G401.6 (cell line): ENCODE measurements around the gene P2RY2.
"Not testable (repeated sequence)": the region's sequence is repeated elsewhere in the genome, so short reads cannot be mapped to it uniquely, and the experiment has no call there.

Source experiments
- FAIRE-seq: peaks from 2 replicates; lab custom pipeline; 2012; peaks lifted over from hg19 to GRCh38; lab: Jason Lieb, UNC

Gene P2RY2

GRCh38 chr11:73228268-73229134 is 10.4 kb downstream of the P2RY2 start:
- FAIRE-seq, result no peak

- no peak for FAIRE-seq
Measured at GRCh38 chr11:73229321-73229895, 11.3 kb downstream of the P2RY2 start.

DNA sequence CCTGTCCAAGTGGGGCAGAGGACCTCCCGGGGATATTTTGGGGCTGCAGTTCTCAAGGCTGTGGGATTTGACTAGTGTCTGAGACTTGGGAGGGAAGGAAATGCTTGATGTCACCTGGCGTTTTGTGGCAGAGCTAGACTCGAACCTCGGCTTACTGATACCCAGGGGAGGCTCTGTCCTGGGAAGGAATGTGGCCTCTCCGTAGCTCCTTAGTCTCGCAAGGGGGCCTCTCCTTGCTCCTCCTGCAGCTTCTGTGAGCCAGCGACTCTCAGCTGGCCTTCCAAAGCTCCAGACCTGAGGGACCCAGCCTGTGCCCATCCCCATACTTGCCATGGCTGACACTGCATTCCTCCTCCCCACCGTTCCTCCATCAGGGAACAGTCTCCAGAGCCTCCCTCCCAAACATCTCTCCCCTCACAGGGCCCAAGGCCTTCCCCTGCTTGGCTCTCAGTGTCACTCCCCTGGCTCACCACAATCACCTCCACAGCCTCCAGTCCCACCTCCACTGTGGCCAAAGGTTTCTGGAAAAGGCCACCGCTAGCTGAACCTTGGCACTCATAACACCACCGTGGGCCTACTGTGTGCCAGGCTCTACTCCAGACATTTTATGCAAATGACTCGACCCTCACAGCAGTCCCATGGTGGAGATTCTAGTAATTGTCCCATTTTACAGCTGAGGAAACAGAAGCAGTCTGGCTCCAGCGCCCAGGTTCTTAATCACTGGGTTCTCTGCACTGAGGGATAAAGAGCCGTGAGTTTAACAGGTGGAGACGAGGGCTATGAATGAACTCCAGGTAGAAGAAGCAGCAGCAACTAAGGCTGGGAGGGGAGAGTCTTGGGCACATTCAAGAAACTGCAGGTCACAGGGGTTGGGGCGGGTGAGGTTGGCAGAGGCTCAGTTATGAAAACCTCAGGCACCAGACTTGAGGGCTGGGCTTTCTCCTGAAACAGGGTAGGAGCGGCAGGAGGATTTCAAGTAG is 12.1 kb downstream of the P2RY2 start:
- no peak for FAIRE-seq

GRCh38 chr11:73230931-73231330 is 12.8 kb downstream of the P2RY2 start:
- FAIRE-seq, result no peak

- FAIRE-seq, result not testable (repeated sequence)
Measured at GRCh38 chr11:73232487-73232886, 14.4 kb downstream of the P2RY2 start.

DNA sequence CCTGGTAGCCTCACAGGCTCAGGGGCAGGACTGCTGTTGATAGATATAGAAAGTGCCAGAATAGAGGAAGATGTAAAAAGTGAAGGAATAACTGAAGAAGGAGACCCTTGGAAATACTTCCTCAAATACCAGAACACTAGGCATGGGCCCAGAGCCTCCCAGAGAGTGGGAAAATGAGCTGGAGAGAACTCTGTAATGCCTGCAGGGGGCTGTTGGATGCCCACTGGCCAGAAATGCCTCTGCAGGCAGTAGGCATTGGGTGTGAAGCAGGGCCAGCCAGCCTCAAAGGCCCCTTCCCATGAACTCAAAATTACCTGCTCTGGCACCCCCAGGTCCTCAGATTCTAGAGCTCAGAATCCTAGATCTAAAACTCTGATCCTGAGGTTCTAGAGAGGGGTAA is 15.1 kb downstream of the P2RY2 start:
- FAIRE-seq, result no peak

GRCh38 chr11:73233692-73234470 is 15.8 kb downstream of the P2RY2 start:
- FAIRE-seq, result no peak

DNA sequence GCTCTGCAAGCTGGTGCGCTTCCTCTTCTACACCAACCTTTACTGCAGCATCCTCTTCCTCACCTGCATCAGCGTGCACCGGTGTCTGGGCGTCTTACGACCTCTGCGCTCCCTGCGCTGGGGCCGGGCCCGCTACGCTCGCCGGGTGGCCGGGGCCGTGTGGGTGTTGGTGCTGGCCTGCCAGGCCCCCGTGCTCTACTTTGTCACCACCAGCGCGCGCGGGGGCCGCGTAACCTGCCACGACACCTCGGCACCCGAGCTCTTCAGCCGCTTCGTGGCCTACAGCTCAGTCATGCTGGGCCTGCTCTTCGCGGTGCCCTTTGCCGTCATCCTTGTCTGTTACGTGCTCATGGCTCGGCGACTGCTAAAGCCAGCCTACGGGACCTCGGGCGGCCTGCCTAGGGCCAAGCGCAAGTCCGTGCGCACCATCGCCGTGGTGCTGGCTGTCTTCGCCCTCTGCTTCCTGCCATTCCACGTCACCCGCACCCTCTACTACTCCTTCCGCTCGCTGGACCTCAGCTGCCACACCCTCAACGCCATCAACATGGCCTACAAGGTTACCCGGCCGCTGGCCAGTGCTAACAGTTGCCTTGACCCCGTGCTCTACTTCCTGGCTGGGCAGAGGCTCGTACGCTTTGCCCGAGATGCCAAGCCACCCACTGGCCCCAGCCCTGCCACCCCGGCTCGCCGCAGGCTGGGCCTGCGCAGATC is 16.5 kb downstream of the P2RY2 start:
- no peak for FAIRE-seq

- no peak for FAIRE-seq
Measured at GRCh38 chr11:73235236-73235786, 17.2 kb downstream of the P2RY2 start.

DNA sequence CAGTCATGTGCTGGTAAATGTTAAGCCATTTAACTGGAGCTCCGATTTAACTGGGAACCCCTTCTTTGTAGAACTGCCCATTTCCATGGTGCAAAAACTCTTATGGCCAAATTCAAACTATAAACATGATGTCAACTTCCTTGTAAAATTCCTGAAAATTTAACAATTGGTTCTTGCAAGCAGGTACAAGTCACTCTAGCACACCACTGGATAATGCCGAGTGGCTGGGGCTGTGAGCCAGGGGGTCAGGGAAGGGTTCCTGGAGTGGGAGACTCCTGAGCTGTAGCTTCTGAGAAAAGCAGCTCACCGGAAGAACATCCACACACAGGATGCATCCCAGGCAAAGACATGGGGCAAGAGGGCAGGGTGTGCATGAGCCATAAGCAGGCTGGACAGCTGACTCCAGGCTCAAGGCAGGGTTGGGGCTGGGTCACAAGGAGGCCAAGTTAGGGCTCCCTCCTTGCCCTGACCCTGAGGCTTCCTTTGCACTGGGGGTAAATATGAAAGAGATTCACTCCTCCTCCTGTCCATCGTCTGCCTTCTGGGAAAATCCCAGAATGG is 18.2 kb downstream of the P2RY2 start:
- no peak for FAIRE-seq

DNA sequence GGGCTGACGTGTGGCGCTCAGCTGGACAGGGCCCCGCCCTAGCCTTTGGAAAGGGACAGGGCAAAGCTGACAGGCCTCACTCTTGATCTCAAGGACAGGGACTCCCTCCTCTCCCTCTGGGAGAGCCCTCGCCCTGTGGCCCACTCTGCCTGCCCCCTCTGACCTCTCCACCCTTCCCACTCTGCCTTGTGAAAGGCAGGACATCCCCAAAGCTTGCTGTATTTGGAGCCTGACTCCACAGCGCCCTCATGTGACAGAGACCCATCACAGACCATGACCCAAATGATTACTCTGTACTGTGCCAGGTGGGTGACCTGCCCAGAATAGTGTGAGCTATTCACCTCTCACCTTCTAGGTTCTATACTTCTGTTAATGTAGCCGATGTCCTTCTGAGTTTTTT is 18.8 kb downstream of the P2RY2 start:
- peak; percentile 40 for FAIRE-seq

DNA sequence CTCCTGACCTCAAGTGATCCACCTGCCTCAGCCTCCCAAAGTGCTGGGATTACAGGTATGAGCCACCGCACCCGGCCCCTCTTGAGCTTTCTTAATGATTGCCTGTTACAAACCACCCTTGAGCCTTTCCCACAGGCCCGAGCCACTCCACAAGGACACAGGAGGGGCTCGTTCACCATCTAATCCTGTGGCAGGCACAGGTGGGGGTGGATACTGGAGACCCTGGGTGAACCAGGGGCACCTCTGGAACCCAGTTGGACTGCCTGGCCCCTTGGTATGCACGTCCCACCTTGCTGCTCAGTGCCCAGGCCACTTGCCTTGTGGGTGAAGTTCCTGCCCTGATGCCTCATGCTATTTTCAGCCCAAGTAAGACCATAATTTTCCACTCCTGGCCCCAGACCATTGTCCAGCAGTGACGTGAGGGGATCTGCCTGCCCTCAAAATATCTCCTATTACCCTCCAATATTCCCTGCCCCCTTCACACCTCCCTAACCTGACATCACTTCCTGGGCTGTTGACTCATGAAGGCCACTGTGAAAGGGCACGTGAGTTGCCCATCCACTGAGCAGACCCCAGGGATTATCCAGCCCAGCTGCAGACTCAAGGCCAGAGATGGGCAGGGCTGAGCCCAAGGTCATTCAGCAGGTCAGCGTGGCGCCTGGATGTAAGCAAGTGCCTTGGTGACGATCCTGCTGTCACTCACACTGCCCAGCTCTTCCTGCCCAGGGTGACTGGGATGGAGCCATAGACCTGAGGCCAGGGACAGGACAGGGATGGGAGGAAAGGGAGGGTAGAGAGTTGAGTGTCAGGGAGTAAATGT is 19.6 kb downstream of the P2RY2 start:
- no peak for FAIRE-seq

DNA sequence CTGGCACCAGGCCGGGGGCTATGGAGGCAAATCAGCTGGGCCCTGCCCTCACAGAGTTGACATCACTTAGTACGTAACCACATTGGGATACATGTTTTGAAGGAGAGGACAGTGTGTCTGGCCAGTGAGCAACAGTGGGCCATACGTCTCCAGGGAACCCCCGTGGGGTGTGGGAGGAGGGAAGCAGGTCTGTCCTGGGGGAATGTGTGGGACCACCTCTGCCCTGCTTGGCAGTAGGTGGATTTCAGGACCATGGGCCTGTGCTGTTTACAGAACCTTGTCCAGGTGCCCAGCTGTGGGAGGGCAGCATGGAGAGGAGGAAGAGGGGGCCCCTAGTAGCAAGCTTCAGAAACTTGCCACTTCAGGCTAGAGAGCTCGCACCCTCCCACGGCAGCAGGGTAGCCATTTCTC is 21.0 kb downstream of the P2RY2 start:
- no peak for FAIRE-seq

DNA sequence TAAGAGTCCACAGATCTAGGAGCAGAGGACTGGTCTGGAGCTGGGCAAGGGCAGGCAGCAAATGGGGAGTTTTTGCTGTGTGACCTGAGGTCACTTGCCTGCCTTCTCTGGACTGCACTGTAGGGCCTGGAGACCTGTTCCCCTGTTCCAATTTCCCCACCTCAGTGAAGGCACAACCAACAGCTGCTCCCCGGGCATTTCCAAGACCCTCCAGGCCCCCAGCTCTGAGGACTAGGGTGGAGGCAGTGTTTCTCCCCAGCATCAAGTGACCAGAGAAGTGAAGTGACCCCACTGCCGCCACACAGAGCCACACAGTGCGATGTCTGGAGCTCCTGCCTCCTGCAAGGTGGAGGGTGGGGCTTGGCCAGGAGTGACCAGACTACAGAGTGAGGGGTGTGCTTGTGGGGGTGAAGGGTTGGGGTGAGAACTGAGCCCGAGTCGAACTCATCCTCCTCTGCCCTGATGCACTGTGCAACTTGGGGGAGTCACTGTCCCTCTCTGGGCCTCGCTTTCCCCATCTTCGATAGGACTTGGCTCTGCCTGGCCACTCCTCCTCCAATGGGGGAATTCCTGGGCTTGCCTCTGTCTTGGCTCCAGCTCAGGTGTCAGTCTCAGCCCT is 21.6 kb downstream of the P2RY2 start:
- no peak for FAIRE-seq

GRCh38 chr11:73240190-73240781 is 22.2 kb downstream of the P2RY2 start:
- no peak for FAIRE-seq

GRCh38 chr11:73241300-73241699 is 23.2 kb downstream of the P2RY2 start:
- no peak for FAIRE-seq

GRCh38 chr11:73242251-73243092 is 24.4 kb downstream of the P2RY2 start:
- FAIRE-seq, result no peak

GRCh38 chr11:73243093-73243485 is 25.0 kb downstream of the P2RY2 start:
- no peak for FAIRE-seq
